Neural cell (in vitro differentiated cells): ENCODE measurements around the gene GNL2.

Experiments
- POLR2AphosphoS5 ChIP-seq: IDR thresholded peaks from 2 replicates; pipeline ENCODE4 v1.6.1; 2012
- TF ChIP-seq, protein P1 (sequence below): fragments of 450-650 bp; IDR thresholded peaks from 2 replicates; pipeline ENCODE4 v1.5.1; 2014; ENCODE audit warnings: antibody characterized with exemption, mild to moderate bottlenecking, moderate library complexity; ENCODE audit not compliant: poor library complexity, severe bottlenecking

DNA sequence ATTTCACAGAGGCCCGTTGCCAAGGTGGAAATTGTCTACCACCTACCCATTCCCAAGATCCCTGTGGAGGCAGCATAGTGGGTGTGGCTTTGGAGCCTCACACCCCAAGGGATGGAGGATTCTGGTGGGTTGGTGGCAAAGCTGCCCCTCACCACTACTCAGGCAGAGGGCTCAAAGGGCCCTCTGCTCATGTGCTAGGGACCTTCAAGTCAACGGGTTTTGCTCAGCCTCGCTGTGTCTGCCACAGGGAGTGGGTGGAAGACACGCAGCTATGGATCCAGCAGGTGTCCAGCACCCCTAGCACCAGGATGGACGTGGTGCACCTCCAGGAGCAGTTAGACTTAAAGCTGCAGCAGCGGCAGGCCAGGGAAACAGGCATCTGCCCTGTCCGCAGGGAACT is 36.7 kb downstream of the GNL2 start:
- TF ChIP-seq, protein P1, sequence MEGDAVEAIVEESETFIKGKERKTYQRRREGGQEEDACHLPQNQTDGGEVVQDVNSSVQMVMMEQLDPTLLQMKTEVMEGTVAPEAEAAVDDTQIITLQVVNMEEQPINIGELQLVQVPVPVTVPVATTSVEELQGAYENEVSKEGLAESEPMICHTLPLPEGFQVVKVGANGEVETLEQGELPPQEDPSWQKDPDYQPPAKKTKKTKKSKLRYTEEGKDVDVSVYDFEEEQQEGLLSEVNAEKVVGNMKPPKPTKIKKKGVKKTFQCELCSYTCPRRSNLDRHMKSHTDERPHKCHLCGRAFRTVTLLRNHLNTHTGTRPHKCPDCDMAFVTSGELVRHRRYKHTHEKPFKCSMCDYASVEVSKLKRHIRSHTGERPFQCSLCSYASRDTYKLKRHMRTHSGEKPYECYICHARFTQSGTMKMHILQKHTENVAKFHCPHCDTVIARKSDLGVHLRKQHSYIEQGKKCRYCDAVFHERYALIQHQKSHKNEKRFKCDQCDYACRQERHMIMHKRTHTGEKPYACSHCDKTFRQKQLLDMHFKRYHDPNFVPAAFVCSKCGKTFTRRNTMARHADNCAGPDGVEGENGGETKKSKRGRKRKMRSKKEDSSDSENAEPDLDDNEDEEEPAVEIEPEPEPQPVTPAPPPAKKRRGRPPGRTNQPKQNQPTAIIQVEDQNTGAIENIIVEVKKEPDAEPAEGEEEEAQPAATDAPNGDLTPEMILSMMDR, result no peak
- TF ChIP-seq POLR2AphosphoS5, result no peak
